Panc1 (cell line): ENCODE data around the gene ATP5IF1. TPM values are rescaled to one million over a fixed set of nuclear protein-coding genes. Genes with fewer than 3 reads are reported as not detected.

ENCODE experiments used
- ATAC-seq: fragments of 200-7000 bp; cut with Tn5 transposase; 2 replicates; pipeline ENCODE4 v1.9.1; 2020; ENCODE audit warnings: mild to moderate bottlenecking, moderate library complexity
- BruUV-seq: library from RNA; stranded (reverse); fragments of 400-500 nt; replicated peaks from 2 replicates; lab custom pipeline; 2021; lab: Mats Ljungman, UMichigan
- CTCF ChIA-PET: fragments of 300-600 bp; sonication (Branson Sonifier 250); formaldehyde crosslinking; loops from one replicate; lab custom pipeline; 2022; ENCODE audit warnings: antibody characterized with exemption; lab: Charles Lee
- POLR2A ChIA-PET: fragments of 300-600 bp; sonication (Branson Sonifier 250); formaldehyde crosslinking; loops from one replicate; lab custom pipeline; 2022; ENCODE audit warnings: antibody characterized with exemption; lab: Charles Lee
- DNase-seq: peaks from one replicate; pipeline ENCODE4 v3.0.0-alpha.2; 2010; ENCODE audit warnings: low read depth, low spot score
- H3K27ac ChIP-seq: 2 replicates; pipeline ENCODE4 v1.5.1; 2011; ENCODE audit warnings: mild to moderate bottlenecking, low read length, inconsistent platforms
- H3K27me3 ChIP-seq: fragments of 200-500 bp; sonication (Bioruptor generic); 2 replicates; pipeline ENCODE4 v1.6.0; 2014; ENCODE audit warnings: low read length, inconsistent platforms; ENCODE audit not compliant: control insufficient read depth, insufficient read depth
- H3K36me3 ChIP-seq: fragments of 200-500 bp; sonication (Bioruptor generic); 2 replicates; pipeline ENCODE4 v1.5.1; 2014; ENCODE audit warnings: inconsistent platforms, mild to moderate bottlenecking, low read length, moderate library complexity; ENCODE audit not compliant: control insufficient read depth, insufficient read depth
- H3K4me1 ChIP-seq: 2 replicates; pipeline ENCODE4 v1.5.1; 2011; ENCODE audit warnings: inconsistent platforms, mild to moderate bottlenecking, low read length, moderate library complexity; ENCODE audit not compliant: control insufficient read depth, insufficient read depth
- H3K4me3 ChIP-seq, 2 experiments: 2 replicates each; pipeline ENCODE4 v1.5.1; 2011 to 2012; ENCODE audit warnings: low read depth in 2 of 2, low read length in 2 of 2, mild to moderate bottlenecking in 2 of 2, inconsistent platforms in 1 of 2, moderate library complexity in 1 of 2
- H3K9me3 ChIP-seq: fragments of 200-500 bp; sonication (Bioruptor generic); 2 replicates; pipeline ENCODE4 v1.5.1; 2014; ENCODE audit warnings: low read depth, mild to moderate bottlenecking, inconsistent platforms, low read length, moderate library complexity; ENCODE audit not compliant: control insufficient read depth, insufficient read depth
- CTCF ChIP-seq: fragments of 450-650 bp; IDR thresholded peaks from 2 replicates; pipeline ENCODE4 v1.5.1; 2017; ENCODE audit warnings: mild to moderate bottlenecking
- POLR2AphosphoS5 ChIP-seq: IDR thresholded peaks from 2 replicates; pipeline ENCODE4 v1.6.1; 2012; ENCODE audit warnings: mild to moderate bottlenecking, low read depth, low read length, moderate library complexity
- REST ChIP-seq, 2 experiments: IDR thresholded peaks; 2 replicates each; pipeline ENCODE4 v1.6.1; 2011 to 2012; ENCODE audit warnings: low read depth in 2 of 2, control low read depth in 1 of 2, low read length in 1 of 2, mild to moderate bottlenecking in 1 of 2, moderate library complexity in 1 of 2; ENCODE audit not compliant: insufficient read depth in 1 of 2
- SIN3A ChIP-seq: IDR thresholded peaks from 2 replicates; pipeline ENCODE4 v1.6.1; 2012; ENCODE audit warnings: low read depth, mild to moderate bottlenecking, low read length, moderate library complexity, borderline replicate concordance; ENCODE audit not compliant: insufficient read depth
- TCF7L2 ChIP-seq: IDR thresholded peaks from 2 replicates; pipeline ENCODE4 v1.6.1; 2011; ENCODE audit warnings: mild to moderate bottlenecking, low read depth, low read length, inconsistent platforms
- in situ Hi-C: cut with HindIII; loops from 2 replicates; pipeline ENCODE4 v1.10.0; 2016; ENCODE audit warnings: low sequenced_read_pairs, low pct_unique_long_range_greater_than_20kb
- intact Hi-C: fragments of 100-400 bp; cut with micrococcal nuclease; formaldehyde crosslinking; loops from one replicate; pipeline ENCODE4 v1.10.0; 2022; ENCODE audit not compliant: unreplicated experiment
- total RNA-seq: library from RNA; stranded (reverse); gene quantifications from one replicate; pipeline ENCODE4 v1.2.1, GENCODE V29; 2021; ENCODE audit not compliant: unreplicated experiment

The ATP5IF1 gene
- total RNA-seq, 1 experiment from 2014 or later = 94.5 TPM

GRCh38 chr1:28190996-28191645 is 44.8 kb upstream of the ATP5IF1 start:
- in situ Hi-C loops (no loop called here), intact Hi-C loops (no loop called here)
- no peaks in the 10 kb centered on the region for H3K36me3 ChIP-seq
- no peaks in the 10 kb centered on the region for H3K4me1 ChIP-seq
- H3K4me3 ChIP-seq = no peak overlapping the region
- DNase-seq (no peak), ATAC-seq (peak; percentile 32; the same call in 1 of the 2 replicates)
- H3K27me3 ChIP-seq = no peaks in the 10 kb centered on the region
- H3K9me3 ChIP-seq = no peaks in the 10 kb centered on the region
- no TSS peak for BruUV-seq
- ChIA-PET POLR2A (interaction anchor here (0.7 kb wide), 1 partner anchor 34 kb away, joined by 8 read pairs; no protein-coding TSS in a partner anchor), CTCF (interaction anchor here (0.5 kb wide), 1 partner anchor 185 kb away, joined by 9 read pairs; no protein-coding TSS in a partner anchor)
- H3K27ac ChIP-seq = no peak overlapping the region
- TF ChIP-seq POLR2AphosphoS5 (no peak), CTCF (no peak), SIN3A (no peak), TCF7L2 (no peak), REST (IDR thresholded peaks at IDR 0.05; ENCODE audit: insufficient read depth in 1 of 2, low read depth in 2 of 2, low read length in 1 of 2) (no peak)

- POLR2A ChIA-PET = no interaction called here
- TF ChIP-seq CTCF (no peak), SIN3A (no peak), REST (IDR thresholded peaks at IDR 0.05; ENCODE audit: insufficient read depth in 1 of 2, low read depth in 2 of 2, low read length in 1 of 2) (no peak), POLR2AphosphoS5 (no peak), TCF7L2 (no peak)
- peaks cover 4% of the 10 kb centered on the region; the same call in 1 of the 2 replicates for H3K4me1 ChIP-seq
- BruUV-seq = no TSS peak
- DNase-seq = no peak
- intact Hi-C loops = no loop called here
- H3K27ac ChIP-seq = no peak overlapping the region
- no peaks in the 10 kb centered on the region for H3K9me3 ChIP-seq
- H3K4me3 ChIP-seq = no peak overlapping the region
- ATAC-seq = 0 out of 2 replicates have a peak, but pooled peaks have one; percentile 7
- CTCF ChIA-PET = no interaction called here
- in situ Hi-C loops = no loop called here
- H3K27me3 ChIP-seq = no peaks in the 10 kb centered on the region
- H3K36me3 ChIP-seq = no peaks in the 10 kb centered on the region
Observed at GRCh38 chr1:28193701-28194161, 42.2 kb upstream of the ATP5IF1 start.
